Measurements from ENCODE around the gene RELL2. TPM values are rescaled to one million over a fixed set of nuclear protein-coding genes. Genes with fewer than 3 reads are reported as not detected.

RELL2 gene
- total RNA-seq, 4 donors from 2014 or later = 8.0 to 13.2 (median 10.6) TPM

DNA sequence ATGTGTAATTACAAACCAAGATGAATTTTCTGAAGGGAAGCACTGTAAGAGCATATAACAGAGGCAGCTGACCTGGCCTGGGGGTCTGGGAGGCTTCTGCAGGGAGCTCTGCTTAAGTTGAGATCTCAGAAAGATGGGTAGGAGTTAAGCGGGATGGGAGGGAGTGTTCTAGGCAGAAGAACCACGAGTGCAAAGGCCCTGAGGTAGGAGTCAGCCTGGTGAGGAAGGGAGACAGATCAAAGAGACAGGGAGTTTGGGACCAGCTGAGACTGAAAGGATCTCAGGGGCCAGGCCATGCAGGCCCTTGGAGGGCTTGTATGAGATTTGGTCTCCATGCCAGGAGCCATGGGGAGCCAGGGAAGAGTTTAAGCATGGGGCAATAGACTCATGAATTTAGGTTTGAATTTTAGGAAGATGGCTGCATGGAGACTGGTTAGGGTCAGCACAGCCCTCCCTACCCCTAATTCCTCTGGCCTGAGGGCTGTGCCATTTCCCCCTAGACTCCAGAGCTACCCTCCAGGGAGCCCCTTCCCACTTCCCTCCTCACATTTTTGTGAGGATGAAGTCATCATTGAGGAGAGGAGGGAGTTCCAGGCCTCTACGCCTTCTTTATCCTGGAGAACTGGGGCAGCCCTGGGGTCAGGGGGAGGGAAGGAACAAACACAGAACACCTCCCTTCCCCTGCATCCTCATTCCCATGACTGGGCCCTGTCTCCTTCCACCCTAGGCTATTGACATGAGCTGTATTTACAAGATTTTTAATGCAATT lies 50.0 kb downstream of the RELL2 start:
- no peak overlapping the region for H3K27ac ChIP-seq
- H3K4me1 ChIP-seq = peaks cover 0 to 11% (median under 1%) of the 10 kb centered on the region in 4 donors
- H3K27me3 ChIP-seq = no peaks in the 10 kb centered on the region
- TF ChIP-seq, protein P1, sequence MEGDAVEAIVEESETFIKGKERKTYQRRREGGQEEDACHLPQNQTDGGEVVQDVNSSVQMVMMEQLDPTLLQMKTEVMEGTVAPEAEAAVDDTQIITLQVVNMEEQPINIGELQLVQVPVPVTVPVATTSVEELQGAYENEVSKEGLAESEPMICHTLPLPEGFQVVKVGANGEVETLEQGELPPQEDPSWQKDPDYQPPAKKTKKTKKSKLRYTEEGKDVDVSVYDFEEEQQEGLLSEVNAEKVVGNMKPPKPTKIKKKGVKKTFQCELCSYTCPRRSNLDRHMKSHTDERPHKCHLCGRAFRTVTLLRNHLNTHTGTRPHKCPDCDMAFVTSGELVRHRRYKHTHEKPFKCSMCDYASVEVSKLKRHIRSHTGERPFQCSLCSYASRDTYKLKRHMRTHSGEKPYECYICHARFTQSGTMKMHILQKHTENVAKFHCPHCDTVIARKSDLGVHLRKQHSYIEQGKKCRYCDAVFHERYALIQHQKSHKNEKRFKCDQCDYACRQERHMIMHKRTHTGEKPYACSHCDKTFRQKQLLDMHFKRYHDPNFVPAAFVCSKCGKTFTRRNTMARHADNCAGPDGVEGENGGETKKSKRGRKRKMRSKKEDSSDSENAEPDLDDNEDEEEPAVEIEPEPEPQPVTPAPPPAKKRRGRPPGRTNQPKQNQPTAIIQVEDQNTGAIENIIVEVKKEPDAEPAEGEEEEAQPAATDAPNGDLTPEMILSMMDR (IDR thresholded peaks at IDR 0.05) = no peak
- no peak for TF ChIP-seq POLR2A (IDR thresholded peaks at IDR 0.05)
- DNase-seq = no peak
- no peaks in the 10 kb centered on the region for H3K36me3 ChIP-seq
- no peak overlapping the region for H3K4me3 ChIP-seq
- H3K9me3 ChIP-seq = no peaks in the 10 kb centered on the region

Small RNA genes lying within 50 kb of the gene (small RNA-seq; reads per million reads assigned to genes)
- 0 reads per million in 2 donors for gene RPS27AP10

Other genes with a start within 250 kb of the RELL2 start
- gene PCDHGB4, start 249.3 kb upstream of the RELL2 start, total RNA-seq = 1 to 10 TPM; 1.1 to 3.3 (median 1.9) TPM
- gene PCDHGA8, start 244.4 kb upstream of the RELL2 start, total RNA-seq = 1 to 10 TPM in 2 of 4 donors, under 1 TPM in 2; 0.35 to 2.5 (median 1.1) TPM
- 1 to 10 TPM; 2.3 to 9.1 (median 2.9) TPM for gene PCDHGB5, start 239.1 kb upstream of the RELL2 start, total RNA-seq
- gene PCDHGA9, start 234.2 kb upstream of the RELL2 start, total RNA-seq = 10 to 100 TPM in 1 of 4 donors, 1 to 10 TPM in 3; 1.9 to 17.3 (median 4.0) TPM
- 1 to 10 TPM; 1.1 to 7.4 (median 3.3) TPM for gene PCDHGB6, start 229.0 kb upstream of the RELL2 start, total RNA-seq
- 1 to 10 TPM; 3.2 to 7.7 (median 4.2) TPM for gene PCDHGA10, start 224.0 kb upstream of the RELL2 start, total RNA-seq
- gene PCDHGB7, start 219.3 kb upstream of the RELL2 start, total RNA-seq = 1 to 10 TPM; 4.0 to 5.8 (median 4.3) TPM
- 1 to 10 TPM; 1.1 to 5.0 (median 2.4) TPM for gene PCDHGA11, start 215.9 kb upstream of the RELL2 start, total RNA-seq
- 10 to 100 TPM in 1 of 4 donors, 1 to 10 TPM in 3; 1.4 to 12.4 (median 4.7) TPM for gene PCDHGA12, start 206.5 kb upstream of the RELL2 start, total RNA-seq
- gene PCDHGC3, start 161.0 kb upstream of the RELL2 start, total RNA-seq = 10 to 100 TPM; 10.2 to 29.7 (median 16.7) TPM
- 10 to 100 TPM in 1 of 4 donors, 1 to 10 TPM in 3; 1.7 to 11.3 (median 5.3) TPM for gene PCDHGC4, start 152.0 kb upstream of the RELL2 start, total RNA-seq
- 1 to 10 TPM in 1 of 4 donors, under 1 TPM in 2, not detected in 1; 0.67 to 1.4 (median 0.95) TPM for gene PCDHGC5, start 147.9 kb upstream of the RELL2 start, total RNA-seq
- gene DIAPH1, start 18.0 kb upstream of the RELL2 start, total RNA-seq = 100 to 1,000 TPM in 2 of 4 donors, 10 to 100 TPM in 2; 98.2 to 115 (median 102) TPM
- 10 to 100 TPM; 31.2 to 55.6 (median 47.9) TPM for gene HDAC3, start 148 bp upstream of the RELL2 start, total RNA-seq
- gene FCHSD1, start 14.4 kb downstream of the RELL2 start, total RNA-seq = 100 to 1,000 TPM in 1 of 4 donors, 10 to 100 TPM in 3; 19.8 to 116 (median 45.7) TPM
- gene ARAP3, start 45.2 kb downstream of the RELL2 start, total RNA-seq = 10 to 100 TPM in 2 of 4 donors, 1 to 10 TPM in 2; 1.1 to 13.2 (median 9.7) TPM
- gene PCDH1, start 241.4 kb downstream of the RELL2 start, total RNA-seq = 100 to 1,000 TPM in 3 of 4 donors, 10 to 100 TPM in 1; 64.4 to 169 (median 164) TPM